ENCODE data around the gene TAF3. TPM values are rescaled to one million over a fixed set of nuclear protein-coding genes. Genes with fewer than 3 reads are reported as not detected.

Gene TAF3
- total RNA-seq, 1 experiment from 2014 or later: 5.5 TPM

DNA sequence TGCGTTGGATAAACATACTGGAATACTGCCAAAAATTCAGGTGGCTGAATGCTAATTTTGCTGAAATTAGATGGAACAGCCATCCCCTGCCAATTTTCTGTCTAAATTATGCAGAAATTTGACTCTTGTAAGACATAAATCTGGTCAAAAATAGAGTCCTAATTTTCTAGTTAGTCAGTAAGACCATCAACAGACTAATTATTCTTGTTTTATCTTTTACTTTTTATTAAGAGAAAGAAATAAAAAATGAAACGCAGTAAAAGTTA is 125.8 kb downstream of the TAF3 start:
- no peak for DNase-seq (ENCODE audit: low read depth, low spot score)
- CTCF ChIA-PET: no interaction called here
- Histone ChIP-seq H3K27ac (ENCODE audit: low read length) (no peak overlapping the region), H3K27me3 (ENCODE audit: control insufficient read depth, insufficient read depth, low read length) (no peaks in the 10 kb centered on the region), H3K4me3 (ENCODE audit: low read depth in 2 of 2, low read length in 2 of 2) (no peak overlapping the region), H3K4me1 (ENCODE audit: control insufficient read depth, insufficient read depth, low read length) (no peaks in the 10 kb centered on the region), H3K36me3 (ENCODE audit: control insufficient read depth, insufficient read depth, low read length) (no peaks in the 10 kb centered on the region), H3K9me3 (ENCODE audit: control insufficient read depth, insufficient read depth, low read depth, low read length) (no peaks in the 10 kb centered on the region)
- intact Hi-C loops (cut with micrococcal nuclease; ENCODE audit: unreplicated experiment): no loop called here
- ATAC-seq: no peak
- POLR2A ChIA-PET: no interaction called here
- in situ Hi-C loops (cut with HindIII; ENCODE audit: low pct_unique_long_range_greater_than_20kb, low sequenced_read_pairs): no loop called here
- TF ChIP-seq SIN3A (IDR thresholded peaks at IDR 0.05; ENCODE audit: borderline replicate concordance, insufficient read depth, low read depth, low read length) (no peak), TCF7L2 (IDR thresholded peaks at IDR 0.05; ENCODE audit: low read depth, low read length) (no peak), POLR2AphosphoS5 (IDR thresholded peaks at IDR 0.05; ENCODE audit: low read depth, low read length) (no peak)
- TF ChIP-seq, protein P1, sequence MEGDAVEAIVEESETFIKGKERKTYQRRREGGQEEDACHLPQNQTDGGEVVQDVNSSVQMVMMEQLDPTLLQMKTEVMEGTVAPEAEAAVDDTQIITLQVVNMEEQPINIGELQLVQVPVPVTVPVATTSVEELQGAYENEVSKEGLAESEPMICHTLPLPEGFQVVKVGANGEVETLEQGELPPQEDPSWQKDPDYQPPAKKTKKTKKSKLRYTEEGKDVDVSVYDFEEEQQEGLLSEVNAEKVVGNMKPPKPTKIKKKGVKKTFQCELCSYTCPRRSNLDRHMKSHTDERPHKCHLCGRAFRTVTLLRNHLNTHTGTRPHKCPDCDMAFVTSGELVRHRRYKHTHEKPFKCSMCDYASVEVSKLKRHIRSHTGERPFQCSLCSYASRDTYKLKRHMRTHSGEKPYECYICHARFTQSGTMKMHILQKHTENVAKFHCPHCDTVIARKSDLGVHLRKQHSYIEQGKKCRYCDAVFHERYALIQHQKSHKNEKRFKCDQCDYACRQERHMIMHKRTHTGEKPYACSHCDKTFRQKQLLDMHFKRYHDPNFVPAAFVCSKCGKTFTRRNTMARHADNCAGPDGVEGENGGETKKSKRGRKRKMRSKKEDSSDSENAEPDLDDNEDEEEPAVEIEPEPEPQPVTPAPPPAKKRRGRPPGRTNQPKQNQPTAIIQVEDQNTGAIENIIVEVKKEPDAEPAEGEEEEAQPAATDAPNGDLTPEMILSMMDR (IDR thresholded peaks at IDR 0.05): no peak
- TF ChIP-seq, protein P2, sequence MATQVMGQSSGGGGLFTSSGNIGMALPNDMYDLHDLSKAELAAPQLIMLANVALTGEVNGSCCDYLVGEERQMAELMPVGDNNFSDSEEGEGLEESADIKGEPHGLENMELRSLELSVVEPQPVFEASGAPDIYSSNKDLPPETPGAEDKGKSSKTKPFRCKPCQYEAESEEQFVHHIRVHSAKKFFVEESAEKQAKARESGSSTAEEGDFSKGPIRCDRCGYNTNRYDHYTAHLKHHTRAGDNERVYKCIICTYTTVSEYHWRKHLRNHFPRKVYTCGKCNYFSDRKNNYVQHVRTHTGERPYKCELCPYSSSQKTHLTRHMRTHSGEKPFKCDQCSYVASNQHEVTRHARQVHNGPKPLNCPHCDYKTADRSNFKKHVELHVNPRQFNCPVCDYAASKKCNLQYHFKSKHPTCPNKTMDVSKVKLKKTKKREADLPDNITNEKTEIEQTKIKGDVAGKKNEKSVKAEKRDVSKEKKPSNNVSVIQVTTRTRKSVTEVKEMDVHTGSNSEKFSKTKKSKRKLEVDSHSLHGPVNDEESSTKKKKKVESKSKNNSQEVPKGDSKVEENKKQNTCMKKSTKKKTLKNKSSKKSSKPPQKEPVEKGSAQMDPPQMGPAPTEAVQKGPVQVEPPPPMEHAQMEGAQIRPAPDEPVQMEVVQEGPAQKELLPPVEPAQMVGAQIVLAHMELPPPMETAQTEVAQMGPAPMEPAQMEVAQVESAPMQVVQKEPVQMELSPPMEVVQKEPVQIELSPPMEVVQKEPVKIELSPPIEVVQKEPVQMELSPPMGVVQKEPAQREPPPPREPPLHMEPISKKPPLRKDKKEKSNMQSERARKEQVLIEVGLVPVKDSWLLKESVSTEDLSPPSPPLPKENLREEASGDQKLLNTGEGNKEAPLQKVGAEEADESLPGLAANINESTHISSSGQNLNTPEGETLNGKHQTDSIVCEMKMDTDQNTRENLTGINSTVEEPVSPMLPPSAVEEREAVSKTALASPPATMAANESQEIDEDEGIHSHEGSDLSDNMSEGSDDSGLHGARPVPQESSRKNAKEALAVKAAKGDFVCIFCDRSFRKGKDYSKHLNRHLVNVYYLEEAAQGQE (IDR thresholded peaks at IDR 0.05; ENCODE audit: insufficient read depth in 1 of 2, low read depth in 2 of 2, low read length in 1 of 2): no peak
- no TSS peak for BruUV-seq (replicated peaks)

DNA sequence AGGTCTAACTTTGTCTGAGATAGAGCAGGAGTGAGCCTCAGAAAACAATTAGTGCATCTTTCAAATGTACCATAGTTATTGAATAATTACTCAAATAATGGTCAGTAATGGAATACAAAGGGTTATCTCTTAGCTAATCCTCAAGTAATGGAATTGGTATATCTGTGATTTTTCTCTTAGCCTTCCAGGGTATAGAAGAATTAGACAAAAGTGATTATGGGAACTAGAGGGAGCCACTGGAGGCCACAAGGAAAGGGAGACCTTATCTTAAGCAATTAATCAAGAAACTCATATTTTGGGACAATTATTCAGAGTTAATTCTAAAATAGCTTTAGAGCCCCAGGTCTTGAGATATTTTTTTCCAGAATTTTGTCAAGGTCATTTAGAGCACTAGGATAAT is 126.2 kb downstream of the TAF3 start:
- no peak for TF ChIP-seq TCF7L2 (IDR thresholded peaks at IDR 0.05; ENCODE audit: low read depth, low read length)
- TF ChIP-seq POLR2AphosphoS5 (IDR thresholded peaks at IDR 0.05; ENCODE audit: low read depth, low read length): no peak
- TF ChIP-seq SIN3A (IDR thresholded peaks at IDR 0.05; ENCODE audit: borderline replicate concordance, insufficient read depth, low read depth, low read length): no peak
- TF ChIP-seq, protein P2 (IDR thresholded peaks at IDR 0.05; ENCODE audit: insufficient read depth in 1 of 2, low read depth in 2 of 2, low read length in 1 of 2): no peak
- TF ChIP-seq, protein P1 (IDR thresholded peaks at IDR 0.05): no peak
- ATAC-seq (no peak), DNase-seq (ENCODE audit: low read depth, low spot score) (no peak)
- Histone ChIP-seq H3K36me3 (ENCODE audit: control insufficient read depth, insufficient read depth, low read length) (no peaks in the 10 kb centered on the region), H3K27me3 (ENCODE audit: control insufficient read depth, insufficient read depth, low read length) (no peaks in the 10 kb centered on the region), H3K4me1 (ENCODE audit: control insufficient read depth, insufficient read depth, low read length) (no peaks in the 10 kb centered on the region), H3K9me3 (ENCODE audit: control insufficient read depth, insufficient read depth, low read depth, low read length) (no peaks in the 10 kb centered on the region), H3K27ac (ENCODE audit: low read length) (no peak overlapping the region), H3K4me3 (ENCODE audit: low read depth in 2 of 2, low read length in 2 of 2) (no peak overlapping the region)
- CTCF ChIA-PET: no interaction called here
- intact Hi-C loops (cut with micrococcal nuclease; ENCODE audit: unreplicated experiment) (no loop called here), in situ Hi-C loops (cut with HindIII; ENCODE audit: low pct_unique_long_range_greater_than_20kb, low sequenced_read_pairs) (no loop called here)
- no TSS peak for BruUV-seq (replicated peaks)
- POLR2A ChIA-PET: no interaction called here

Data from Panc1 (cell line).